ENCODE data around the gene MAN2A2.
"Not testable (repeated sequence)": the region's sequence is repeated elsewhere in the genome, so short reads cannot be mapped to it uniquely, and the experiment has no call there.

Gene MAN2A2

GRCh38 chr15:90871716-90872485 is 31.2 kb upstream of the MAN2A2 start:
- no peak for DNase-seq (ENCODE audit: low read depth)

GRCh38 chr15:90872486-90873184 is 30.5 kb upstream of the MAN2A2 start:
- no peak for DNase-seq (ENCODE audit: low read depth)

GRCh38 chr15:90873488-90873997 is 29.6 kb upstream of the MAN2A2 start:
- DNase-seq (ENCODE audit: low read depth): no peak

- DNase-seq (ENCODE audit: low read depth): no peak
Observed at GRCh38 chr15:90873998-90874605, 29.0 kb upstream of the MAN2A2 start.

GRCh38 chr15:90874986-90875385 is 28.1 kb upstream of the MAN2A2 start:
- DNase-seq (ENCODE audit: low read depth): not testable (repeated sequence)

GRCh38 chr15:90875549-90875981 is 27.5 kb upstream of the MAN2A2 start:
- DNase-seq (ENCODE audit: low read depth): no peak

DNA sequence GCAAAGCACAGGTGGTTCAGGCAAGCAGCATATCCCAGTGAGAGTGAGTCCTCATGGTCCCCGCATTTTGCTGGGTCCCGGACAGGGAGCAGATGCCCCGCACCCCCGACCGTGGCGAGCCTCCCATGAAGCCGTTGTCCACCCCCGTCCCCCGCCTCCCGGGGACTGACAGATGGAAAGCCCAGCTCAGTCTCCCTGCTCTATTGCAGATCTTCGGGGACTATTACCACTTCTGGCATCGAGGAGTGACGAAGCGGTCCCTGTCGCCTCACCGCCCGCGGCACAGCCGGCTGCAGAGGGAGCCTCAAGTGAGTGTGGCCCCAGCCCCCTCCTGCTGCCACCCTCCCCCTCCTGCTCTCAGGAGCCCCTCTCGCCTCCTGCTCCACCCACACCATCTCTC is 27.1 kb upstream of the MAN2A2 start:
- no peak for DNase-seq (ENCODE audit: low read depth)

DNA sequence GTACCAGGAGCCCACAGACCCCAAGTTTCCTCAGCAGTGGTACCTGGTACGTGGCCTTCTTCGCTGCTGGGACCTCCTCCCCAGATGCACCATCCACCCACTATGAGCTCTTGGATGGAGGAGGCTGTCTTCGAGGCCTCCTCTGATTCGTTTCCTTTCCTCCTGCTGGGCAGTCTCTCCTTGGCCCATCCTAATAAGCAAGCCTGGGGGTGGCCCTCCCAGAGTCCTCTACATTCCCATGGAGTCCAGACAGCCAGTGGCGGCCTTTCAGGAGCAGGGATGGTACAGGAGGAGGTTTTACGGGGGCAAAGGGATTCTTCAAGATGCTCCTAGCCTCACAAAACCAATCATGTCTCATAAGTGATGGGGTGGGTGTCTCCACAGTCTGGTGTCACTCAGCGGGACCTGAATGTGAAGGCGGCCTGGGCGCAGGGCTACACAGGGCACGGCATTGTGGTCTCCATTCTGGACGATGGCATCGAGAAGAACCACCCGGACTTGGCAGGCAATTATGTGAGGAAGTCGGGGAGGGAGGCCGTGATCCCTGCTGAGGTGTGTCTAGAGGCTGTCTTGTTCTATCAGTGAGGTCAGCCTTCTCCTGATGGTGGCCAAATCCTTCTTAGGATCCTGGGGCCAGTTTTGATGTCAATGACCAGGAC is 26.5 kb upstream of the MAN2A2 start:
- DNase-seq (ENCODE audit: low read depth): no peak

GRCh38 chr15:90877315-90877714 is 25.8 kb upstream of the MAN2A2 start:
- DNase-seq (ENCODE audit: low read depth): no peak

DNA sequence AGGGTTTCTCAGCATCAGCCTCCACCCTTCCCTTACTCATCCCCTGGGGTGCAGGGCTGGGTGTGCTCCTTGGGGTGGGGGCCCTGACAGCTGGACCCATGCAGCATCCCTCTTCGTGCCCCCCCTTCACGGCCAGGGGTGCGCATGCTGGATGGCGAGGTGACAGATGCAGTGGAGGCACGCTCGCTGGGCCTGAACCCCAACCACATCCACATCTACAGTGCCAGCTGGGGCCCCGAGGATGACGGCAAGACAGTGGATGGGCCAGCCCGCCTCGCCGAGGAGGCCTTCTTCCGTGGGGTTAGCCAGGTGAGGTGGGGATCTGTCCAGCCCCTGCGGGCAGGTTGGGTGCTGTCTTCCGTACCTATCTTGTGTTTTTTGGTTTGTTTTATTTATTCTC is 25.1 kb upstream of the MAN2A2 start:
- DNase-seq (ENCODE audit: low read depth): no peak

- no peak for DNase-seq (ENCODE audit: low read depth)
Observed at GRCh38 chr15:90878660-90879059, 24.4 kb upstream of the MAN2A2 start.

- no peak for DNase-seq (ENCODE audit: low read depth)
Observed at GRCh38 chr15:90879730-90880366, 23.3 kb upstream of the MAN2A2 start.

GRCh38 chr15:90880381-90881145 is 22.5 kb upstream of the MAN2A2 start:
- DNase-seq (ENCODE audit: low read depth): no peak

DNA sequence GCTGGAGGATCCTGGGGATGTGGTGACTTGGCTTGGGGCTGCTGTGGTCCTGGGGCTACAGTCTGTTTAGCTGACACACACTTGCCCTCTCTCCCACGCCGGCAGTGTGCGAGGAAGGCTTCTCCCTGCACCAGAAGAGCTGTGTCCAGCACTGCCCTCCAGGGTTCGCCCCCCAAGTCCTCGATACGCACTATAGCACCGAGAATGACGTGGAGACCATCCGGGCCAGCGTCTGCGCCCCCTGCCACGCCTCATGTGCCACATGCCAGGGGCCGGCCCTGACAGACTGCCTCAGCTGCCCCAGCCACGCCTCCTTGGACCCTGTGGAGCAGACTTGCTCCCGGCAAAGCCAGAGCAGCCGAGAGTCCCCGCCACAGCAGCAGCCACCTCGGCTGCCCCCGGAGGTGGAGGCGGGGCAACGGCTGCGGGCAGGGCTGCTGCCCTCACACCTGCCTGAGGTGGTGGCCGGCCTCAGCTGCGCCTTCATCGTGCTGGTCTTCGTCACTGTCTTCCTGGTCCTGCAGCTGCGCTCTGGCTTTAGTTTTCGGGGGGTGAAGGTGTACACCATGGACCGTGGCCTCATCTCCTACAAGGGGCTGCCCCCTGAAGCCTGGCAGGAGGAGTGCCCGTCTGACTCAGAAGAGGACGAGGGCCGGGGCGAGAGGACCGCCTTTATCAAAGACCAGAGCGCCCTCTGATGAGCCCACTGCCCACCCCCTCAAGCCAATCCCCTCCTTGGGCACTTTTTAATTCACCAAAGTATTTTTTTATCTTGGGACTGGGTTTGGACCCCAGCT is 21.7 kb upstream of the MAN2A2 start:
- DNase-seq (ENCODE audit: low read depth): no peak

DNA sequence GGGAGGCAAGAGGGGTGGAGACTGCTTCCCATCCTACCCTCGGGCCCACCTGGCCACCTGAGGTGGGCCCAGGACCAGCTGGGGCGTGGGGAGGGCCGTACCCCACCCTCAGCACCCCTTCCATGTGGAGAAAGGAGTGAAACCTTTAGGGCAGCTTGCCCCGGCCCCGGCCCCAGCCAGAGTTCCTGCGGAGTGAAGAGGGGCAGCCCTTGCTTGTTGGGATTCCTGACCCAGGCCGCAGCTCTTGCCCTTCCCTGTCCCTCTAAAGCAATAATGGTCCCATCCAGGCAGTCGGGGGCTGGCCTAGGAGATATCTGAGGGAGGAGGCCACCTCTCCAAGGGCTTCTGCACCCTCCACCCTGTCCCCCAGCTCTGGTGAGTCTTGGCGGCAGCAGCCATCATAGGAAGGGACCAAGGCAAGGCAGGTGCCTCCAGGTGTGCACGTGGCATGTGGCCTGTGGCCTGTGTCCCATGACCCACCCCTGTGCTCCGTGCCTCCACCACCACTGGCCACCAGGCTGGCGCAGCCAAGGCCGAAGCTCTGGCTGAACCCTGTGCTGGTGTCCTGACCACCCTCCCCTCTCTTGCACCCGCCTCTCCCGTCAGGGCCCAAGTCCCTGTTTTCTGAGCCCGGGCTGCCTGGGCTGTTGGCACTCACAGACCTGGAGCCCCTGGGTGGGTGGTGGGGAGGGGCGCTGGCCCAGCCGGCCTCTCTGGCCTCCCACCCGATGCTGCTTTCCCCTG is 21.0 kb upstream of the MAN2A2 start:
- no peak for DNase-seq (ENCODE audit: low read depth)

GRCh38 chr15:90882781-90883525 is 20.1 kb upstream of the MAN2A2 start:
- DNase-seq (ENCODE audit: low read depth): no peak

GRCh38 chr15:90883526-90883975 is 19.6 kb upstream of the MAN2A2 start:
- DNase-seq (ENCODE audit: low read depth): no peak

- DNase-seq (ENCODE audit: low read depth): no peak
Observed at GRCh38 chr15:90883976-90884718, 19.0 kb upstream of the MAN2A2 start, which contains the start of gene FES. FES (plus strand) TSS chr15:90884504; CDS start chr15:90885046, 542 bp downstream.

All from stimulated activated CD8-positive, alpha-beta memory T cell treated with anti-CD3 and anti-CD28 coated beads, Interleukin-12 subunit alpha, Interleukin-12 subunit beta, amount 100 ng/mL, for 1 hour (primary cell).